ENCODE data around the gene SOCS2.
"Not testable (repeated sequence)": the region's sequence is repeated elsewhere in the genome, so short reads cannot be mapped to it uniquely, and the experiment has no call there.

Gene SOCS2

DNA sequence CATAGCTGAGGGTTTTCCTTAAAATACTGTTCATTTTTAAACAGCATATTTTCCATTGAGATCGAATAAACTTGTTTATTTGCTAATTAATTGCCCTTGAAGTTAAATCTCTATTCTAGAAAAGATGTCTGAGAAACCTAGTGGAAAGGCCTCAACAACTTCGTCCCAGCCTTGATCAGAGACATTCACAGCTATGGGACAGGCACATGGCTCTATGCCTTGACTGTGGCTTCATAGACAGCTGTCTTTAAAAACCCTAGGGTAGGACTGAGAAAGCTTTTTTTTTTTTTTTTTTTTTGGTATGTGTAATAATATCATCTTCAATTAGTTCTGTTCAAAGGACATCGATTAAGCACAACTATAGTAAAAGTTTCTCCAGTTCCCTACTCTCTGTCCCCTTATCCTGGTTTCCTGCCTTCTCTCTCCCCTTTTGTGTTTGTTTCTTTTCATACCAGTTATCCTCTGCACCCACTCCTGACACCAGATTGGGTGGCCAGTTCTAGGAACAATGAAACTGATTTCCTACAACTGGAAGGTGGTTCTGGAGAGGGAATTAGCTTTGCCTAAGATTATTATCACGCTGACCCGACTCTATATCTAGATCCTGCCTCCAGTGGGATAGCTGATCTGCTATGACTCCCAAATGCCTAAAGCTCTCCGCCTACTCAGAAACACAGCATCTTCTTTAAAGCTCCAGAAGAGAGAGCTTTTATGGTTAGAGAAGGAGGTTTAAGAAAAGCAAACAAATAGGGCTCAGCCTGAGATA, 20.3 kb downstream of the SOCS2 start:
- no peak for DNase-seq

DNA sequence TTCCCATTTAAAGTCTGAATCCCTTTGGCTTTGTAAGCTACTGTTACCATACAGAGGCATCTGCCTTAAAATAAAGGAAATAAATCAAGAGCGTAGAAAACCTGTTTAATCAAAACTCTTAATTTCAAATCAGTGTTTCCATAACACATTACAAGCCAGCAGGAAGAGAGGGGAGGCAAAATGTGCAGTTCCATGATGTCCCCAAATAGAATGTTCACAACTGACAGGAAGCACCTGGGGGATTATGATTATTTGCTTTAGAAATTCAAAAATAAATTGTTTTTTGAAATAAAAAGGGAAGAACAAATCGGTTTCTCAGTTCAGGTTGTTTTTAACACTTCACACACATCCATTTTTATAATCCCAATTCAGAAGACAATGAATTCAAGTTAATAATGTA, 21.4 kb downstream of the SOCS2 start:
- no peak for DNase-seq

DNA sequence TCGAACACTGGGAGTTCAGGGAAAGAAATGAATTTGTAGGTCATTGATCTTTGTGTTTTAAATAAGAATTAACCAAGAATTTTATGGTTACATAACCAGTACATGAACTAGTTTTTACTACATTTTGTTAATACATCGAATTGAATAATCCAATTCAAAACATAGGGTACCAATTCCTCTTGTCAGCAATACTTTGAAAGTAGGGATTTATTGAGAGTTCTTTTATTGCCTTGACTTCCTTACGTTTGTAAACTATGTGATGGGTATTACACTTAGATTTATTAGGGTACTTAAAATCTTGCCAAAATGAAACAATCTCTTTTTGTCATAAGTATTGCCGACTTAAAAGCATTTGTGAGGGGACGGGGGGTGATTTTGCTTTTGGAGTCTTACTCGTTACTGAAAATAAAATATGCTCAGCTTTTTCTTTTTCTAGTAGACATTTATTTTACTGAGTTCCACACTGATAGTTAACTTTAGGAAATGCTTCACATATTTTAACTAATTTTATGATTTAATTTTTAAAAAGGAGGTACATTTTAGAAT, 22.4 kb downstream of the SOCS2 start:
- no peak for DNase-seq

DNA sequence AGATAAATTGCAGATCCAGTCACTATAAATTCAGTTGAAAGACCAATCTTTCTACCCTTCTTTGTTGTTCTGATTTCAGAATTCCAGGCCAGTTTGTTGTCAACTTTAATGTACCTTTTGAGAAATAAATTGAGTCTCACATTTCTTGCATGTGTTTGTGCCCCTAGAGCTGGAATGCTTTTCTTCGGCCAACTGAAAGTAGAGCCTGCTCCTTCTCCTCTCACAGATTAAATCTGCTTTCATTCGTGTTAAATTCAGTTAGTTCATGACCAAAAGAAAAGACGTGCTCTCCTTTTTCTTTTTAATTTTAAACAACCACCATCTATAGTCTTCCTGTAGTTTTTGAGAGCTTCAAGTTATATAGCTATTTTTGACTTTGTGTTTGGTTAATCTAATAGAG, 22.9 kb downstream of the SOCS2 start:
- no peak for DNase-seq

DNA sequence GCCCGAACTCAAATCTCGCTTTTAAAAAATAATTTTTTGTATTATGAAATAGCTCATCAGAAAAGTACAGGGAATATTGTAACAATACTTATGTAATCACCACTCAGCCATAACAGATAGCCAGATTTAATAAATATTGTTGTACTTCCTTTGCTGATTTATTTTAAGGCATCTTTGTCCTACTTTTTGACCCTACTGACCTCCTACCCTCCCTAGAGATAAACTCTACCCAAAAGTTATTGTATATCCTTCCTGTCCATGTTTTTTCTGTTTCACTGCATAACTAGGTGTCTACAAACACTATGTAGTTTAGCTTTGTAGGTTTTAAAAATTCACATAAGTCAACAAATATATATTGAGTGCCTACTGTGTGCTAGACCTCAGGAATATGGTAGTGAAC, 25.1 kb downstream of the SOCS2 start:
- no peak for DNase-seq

DNA sequence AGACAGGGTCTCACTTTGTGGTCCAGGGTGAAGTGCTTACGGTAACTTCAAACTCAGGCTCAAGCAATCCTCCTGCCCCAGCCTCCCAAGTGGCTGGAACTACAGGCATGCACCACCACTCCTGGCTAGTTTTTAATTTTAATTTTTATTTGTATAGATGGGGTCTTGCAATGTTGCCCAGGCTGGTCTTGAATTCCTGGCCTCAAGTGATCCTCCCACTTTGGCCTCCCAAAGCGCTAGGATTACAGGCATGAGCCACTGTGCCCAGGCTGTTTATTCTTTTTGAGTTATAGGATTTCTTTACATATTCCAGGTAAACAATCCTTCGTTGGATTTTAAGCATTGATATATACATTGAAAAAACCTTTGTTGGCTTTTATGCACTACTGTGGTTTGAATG, 26.7 kb downstream of the SOCS2 start:
- no peak for DNase-seq

DNA sequence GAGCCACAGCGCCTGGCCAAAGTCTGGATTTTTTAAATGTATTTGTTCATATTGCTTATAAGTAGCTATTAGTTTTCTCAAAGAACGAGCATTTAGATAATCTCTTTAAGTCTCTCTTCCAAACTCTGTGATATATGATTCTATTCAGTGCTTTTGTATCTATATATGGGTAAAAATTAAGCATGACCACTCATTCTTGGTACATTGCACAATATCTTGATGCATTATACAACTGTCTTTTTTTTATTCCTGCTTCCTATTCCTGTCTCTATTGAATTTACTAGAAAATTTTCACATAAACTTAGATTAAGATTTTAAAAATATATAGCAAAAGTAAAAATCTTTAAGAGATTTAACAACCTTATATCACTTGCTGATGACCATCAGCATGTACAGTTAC, 29.1 kb downstream of the SOCS2 start:
- DNase-seq: no peak

DNA sequence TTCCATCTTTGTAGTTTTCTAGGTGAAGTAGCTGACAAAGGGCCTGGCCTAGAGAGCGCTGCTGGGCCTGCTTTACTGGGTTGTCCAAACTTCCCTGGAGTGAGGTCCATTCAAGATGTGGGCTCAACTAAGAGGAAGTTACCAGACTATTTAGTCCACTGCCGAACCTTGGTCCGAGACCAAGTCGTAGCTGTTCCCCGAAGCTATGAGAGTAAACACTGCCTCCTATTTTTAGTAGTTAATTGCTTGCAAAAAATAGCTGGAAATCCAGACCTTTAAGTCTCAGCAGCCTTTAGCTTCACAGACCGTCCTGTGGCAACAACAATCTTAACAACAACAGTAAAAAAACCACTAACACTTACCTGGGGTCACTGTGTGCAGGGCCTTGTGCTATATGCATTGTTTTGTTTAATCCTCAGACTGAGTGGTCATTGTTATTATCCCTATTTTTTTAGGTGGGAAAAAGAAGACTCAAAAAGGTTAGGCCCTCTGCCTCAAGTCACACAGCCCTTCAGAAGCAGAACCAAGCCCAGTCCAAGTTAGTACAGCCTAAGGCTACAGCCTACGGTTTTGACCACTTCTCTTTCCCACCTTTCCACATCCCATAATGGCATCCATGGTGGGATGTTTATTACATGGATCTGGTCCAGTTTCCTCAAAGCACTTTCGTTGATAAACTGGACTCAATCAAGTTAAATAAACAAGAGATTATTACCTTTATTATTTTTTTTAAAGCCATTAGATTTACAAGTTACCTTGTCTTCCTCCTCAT, 30.6 kb downstream of the SOCS2 start:
- no peak for DNase-seq

DNA sequence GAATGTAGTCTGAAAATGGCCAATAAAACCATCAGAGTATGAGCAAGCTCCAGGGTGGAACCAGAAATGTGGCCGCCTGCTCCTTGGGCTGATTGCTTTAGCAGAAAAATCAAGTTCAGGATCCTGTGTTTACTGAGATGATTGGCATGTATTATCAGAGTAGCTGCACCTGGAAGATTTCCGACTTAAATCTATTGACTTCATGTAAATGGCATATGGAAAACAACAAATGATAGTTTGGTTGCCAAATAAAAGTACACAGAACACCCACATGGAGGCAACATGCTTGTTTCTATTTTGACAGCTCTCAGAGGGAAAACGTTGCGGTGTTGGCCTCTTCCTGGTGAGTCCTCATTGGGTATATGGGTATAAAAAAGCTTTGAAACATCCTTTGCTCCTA, 31.3 kb downstream of the SOCS2 start:
- DNase-seq: no peak

DNA sequence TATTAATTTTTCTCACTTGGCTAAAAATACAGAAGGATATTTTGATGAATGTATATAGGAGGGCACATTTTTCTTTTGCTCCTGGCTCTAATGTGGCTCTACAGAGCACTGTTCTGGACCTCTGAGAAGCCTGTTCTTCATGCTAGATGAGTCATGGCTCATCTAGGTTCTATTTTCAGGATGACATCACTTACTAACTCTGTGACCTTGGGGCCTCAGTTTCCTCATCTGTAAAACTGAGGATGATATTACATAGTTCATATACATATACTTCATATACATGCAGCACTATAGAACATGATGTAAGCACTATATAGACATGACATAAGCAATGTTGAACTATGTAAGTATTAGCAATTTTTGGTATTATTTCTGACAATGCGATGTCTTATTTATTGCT, 35.8 kb downstream of the SOCS2 start:
- no peak for DNase-seq

DNA sequence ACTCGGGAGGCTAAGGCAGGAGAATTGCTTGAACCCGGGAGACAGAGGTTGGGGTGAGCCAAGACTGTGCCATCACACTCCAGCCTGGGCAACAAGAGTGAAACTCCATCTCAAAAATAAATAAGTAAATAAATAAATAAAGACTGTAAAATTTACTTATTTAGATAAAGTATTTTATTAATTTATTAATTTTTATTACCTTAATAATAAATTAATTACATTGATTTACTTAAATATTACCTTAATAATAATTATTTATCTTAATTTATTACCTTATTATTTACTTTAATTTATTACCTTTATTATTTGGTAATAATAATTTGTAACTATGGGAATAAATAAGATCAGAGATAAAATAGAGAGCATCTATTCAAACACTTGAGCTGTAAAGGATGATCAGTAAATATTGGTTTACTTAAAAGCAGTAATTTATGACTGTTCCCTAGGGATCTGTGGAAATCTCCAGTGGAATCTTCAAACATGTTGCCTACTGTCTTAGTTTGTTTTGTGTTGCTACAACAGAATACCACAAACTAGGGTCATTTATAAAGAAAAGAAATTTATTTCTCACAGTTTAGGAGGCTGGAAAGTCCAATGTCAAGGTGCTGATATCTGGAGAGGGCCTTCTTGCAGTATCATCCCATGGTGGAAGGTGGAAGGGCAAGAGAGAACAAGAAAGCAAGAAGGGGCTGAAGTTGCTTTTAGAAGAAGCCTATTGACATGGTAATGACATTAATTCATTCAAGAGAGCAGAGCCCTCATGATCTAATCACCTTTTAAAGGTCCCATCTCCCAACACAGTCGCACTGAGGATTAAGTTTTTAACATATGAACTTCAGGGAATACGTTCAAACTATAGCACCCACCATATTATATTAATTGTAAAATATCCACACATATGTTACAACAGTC, 37.1 kb downstream of the SOCS2 start:
- DNase-seq: no peak

DNA sequence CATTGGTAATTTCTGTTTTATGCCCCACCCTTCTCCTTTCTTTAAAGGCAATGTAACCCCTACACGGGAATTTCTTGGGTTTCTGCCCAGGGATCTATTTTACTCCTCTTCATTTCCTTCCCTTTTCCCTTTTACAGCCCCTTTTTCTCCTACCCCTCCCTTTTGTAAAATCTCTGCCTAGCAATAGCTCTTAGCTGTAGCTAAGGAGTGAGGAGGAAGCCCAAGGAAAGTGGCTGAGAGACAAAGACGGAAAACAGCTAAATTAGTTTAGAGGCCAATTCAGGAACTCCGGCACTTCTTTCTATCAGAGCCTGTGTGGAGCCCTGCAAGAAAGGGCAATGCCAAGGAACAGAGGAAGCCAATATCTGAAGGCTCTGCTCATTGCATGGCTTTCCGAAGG, 40.3 kb downstream of the SOCS2 start:
- DNase-seq: peak in 6 of 56 donors; percentile 3 to 31 (median 12)

DNA sequence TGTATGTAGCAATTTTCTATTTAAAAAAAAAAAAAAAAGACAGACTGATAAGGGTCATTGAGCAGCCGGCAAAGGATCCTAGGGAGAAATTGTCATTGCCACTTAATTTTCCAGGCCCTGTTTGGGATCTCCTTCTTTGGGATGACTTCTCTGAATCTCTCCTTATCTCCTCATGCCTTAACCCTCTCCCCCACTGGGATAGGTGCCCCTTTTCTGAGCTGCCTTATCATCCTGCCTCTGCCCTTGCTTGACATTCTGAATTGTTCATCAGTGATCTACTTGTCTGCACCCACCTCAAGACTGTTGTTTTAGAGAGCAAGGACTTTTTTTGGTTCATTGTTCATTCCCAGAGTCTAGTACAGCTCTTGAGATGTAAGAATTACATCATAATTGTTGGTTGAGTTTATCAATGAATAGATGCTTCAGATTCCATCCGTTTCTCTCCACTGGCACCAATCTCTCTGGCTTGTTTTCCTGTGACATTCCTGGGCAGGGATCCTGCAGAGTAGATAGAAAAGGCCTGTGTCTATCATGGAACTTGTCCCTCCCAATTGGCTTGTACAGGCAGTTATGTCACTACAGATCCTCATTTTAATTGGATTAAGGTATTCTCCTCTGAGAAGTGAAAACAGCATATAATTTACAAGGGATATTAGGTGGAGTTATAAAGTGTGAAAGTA, 42.6 kb downstream of the SOCS2 start:
- no peak for DNase-seq

DNA sequence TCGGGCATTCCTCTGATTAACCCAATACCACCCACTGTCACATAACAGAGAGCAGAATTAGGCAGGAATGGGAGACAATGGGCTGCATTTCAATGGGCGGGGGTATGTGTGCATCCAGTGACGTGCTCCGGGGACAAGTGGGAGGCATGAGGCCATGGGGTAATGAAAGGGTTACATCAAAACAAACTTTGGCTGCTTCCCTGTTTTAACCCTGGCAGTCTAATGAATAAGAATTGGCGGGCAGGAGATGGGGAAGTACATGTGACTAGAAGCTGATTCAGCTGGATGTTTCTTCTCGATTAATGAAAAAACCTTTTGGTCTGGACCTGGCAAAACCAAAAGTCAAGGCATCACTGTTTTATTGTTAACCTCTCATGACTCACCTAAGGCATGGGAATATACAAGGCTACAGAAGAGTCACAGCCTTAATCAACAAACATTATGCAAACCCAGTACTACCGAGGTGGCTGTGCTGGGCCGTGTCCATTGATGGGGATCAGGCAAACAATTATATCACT, 44.2 kb downstream of the SOCS2 start:
- no peak for DNase-seq

DNA sequence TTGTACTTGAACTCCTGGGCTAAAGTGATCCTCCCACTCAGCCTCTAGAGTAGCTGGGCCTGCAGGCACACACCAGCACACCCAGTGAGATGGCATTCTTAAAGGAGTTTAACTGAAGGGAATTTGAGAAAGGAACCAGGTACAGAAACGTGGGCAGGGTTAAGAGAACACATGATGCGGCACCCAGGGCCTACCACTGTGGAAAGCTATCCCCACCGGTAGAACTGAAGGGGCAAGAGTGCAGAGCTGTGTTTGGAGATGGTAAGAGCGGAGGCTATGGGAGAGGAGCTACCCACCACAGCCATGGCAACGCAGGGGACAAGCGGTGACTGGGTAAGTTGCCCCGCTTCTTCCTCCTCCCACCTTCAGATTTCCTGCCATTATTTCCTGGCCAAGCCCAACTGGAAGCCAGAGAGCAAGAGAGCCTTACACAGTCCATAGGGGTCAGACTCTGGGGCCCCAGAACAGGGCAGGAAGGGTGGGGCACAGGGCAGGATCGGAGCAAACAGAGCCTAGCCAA, 46.5 kb downstream of the SOCS2 start:
- DNase-seq: no peak

DNA sequence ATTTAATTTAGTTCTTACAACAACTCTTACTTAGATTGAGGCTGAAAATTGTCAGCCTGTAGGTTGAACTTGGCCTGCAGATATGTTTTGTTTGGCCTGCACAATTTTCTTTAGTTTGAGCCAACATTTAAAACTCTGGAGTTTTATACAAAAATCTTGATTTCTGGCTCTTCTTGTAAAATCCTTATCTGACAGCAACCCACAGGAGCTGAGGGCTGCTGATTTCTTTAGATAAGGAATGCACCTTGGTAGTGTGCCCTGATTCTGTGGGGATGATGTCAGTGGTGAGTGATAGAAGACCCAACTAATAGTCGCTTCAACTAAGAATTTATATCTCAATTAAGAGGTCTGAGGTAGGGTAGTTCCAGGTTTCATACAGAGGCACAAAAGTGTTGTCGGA, 49.5 kb downstream of the SOCS2 start:
- no peak for DNase-seq

DNA sequence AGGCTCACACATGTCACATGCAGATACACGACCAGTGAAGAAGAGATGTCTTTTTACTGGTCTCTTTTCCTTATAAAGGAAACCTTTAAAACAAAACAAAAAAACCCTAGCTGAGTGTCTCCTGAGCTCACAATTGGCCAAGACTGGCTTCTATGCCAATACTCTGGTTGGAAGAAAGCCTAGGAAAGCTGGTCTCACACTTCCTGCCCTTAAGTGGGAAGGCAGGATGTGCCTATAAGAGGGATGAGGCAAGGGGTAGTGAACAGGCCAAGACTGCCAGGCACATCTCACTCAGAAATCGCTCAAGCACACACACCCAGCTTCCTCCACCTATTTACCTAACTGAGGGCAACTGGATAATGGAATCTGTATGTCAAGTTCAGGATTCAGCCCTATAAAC, 50.0 kb downstream of the SOCS2 start:
- no peak for DNase-seq

DNA sequence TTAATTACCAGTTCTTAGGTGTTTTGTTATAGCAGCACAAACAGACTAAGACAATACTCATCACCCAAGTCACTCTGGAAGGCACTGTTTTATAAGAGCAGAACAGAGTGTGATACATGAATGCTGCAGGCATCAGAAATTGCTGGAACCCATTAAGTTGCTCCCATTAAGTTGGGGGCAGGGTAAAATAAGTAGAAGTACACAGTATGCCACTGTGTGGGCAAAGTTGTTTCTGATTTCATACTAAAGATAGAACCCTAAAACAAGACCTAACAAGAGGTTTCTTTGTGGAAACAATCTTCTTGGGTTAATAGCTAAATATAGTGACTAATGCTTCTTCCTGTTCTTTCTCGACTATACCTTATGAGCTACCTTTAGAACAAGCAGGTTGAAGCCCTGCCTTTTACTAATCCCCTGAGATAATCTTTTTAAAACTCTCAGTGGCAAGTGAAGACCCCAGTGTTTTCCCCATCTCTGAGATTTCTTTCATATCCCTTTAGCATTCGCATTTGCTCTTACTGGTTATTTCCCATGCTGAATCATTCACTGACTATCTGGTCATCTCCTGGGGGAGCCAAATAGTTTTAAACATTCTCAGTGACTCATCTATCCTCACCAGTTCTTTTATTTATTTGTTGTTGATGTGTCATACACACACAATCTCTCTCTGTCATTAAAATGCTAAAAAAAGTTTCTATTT, 52.3 kb downstream of the SOCS2 start:
- no peak for DNase-seq

DNA sequence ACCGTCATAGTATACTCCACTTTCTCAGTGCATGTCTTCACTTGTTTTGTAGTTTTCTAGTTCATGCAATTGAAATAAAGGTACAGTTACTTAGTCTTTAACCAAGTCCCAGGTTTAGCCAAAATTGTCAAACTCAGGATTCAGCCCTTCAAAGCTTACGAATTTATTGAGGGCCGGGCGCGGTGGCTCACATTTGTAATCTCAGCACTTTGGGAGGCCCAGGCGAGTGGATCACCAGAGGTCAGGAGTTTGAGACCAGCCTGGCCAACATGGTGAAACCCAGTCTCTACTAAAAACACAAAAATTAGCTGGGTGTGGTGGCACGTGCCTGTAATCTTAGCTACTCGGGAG, 52.8 kb downstream of the SOCS2 start:
- DNase-seq: not testable (repeated sequence)

DNA sequence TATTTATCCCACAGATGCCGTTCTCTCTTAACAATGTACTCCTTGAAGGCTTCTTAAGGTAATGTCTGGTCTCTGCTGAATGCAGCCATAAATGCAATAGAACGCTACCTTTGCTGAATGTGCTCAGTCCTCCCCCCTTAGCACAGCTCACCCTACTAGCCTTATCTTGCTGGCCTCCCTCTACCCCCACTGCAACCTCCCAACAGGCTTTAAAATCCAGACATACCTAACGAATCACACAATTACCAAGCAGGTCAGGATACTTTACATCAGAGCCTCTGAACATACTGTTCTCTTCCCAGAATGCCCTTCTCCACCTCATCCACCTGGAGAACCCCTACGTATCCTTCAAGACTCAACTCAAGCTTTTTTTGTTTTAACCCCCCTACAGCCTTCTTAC, 53.7 kb downstream of the SOCS2 start:
- no peak for DNase-seq
